Mesodermal cell (in vitro differentiated cells): ENCODE measurements around the gene NPPC.

Experiments
- H3K27ac ChIP-seq: 2 replicates; pipeline ENCODE4 v1.7.0; 2013; ENCODE audit warnings: mild to moderate bottlenecking, low read depth, low read length, moderate library complexity; ENCODE audit not compliant: severe bottlenecking
- H3K36me3 ChIP-seq: 2 replicates; pipeline ENCODE4 v1.7.1; 2013; ENCODE audit warnings: mild to moderate bottlenecking, low read length, moderate library complexity; ENCODE audit not compliant: control insufficient read depth, insufficient read depth
- H3K4me1 ChIP-seq: one replicate; pipeline ENCODE4 v1.7.1; 2013; ENCODE audit warnings: mild to moderate bottlenecking, low read length; ENCODE audit not compliant: insufficient read depth, control insufficient read depth, poor library complexity, severe bottlenecking
- H3K4me3 ChIP-seq: 2 replicates; pipeline ENCODE4 v1.7.0; 2013; ENCODE audit warnings: low read length, control low read depth, mild to moderate bottlenecking; ENCODE audit not compliant: insufficient read depth, poor library complexity, severe bottlenecking; ENCODE audit errors: extremely low read depth
- H3K9me3 ChIP-seq: 2 replicates; pipeline ENCODE4 v1.7.1; 2013; ENCODE audit warnings: mild to moderate bottlenecking, low read length, moderate library complexity; ENCODE audit not compliant: control insufficient read depth
- WGBS, 2 experiments: methylation state at CpG; one replicate each; pipeline ENCODE4 v1.1.5; 2013; ENCODE audit warnings: missing lambda C conversion rate in 2 of 2; ENCODE audit not compliant: insufficient coverage in 2 of 2; 5-methylcytosine and 5-hydroxymethylcytosine counted together

The NPPC gene

GRCh38 chr2:231928481-231928880 is 2.3 kb upstream of the NPPC start:
- WGBS, 2 experiments: 65 to 77% methylated on average over 4 of the region's 5 CpGs
- H3K27ac ChIP-seq: no peak overlapping the region
- no peaks in the 10 kb centered on the region for H3K9me3 ChIP-seq
- peaks cover 6% of the 10 kb centered on the region for H3K4me1 ChIP-seq
- no peaks in the 10 kb centered on the region for H3K36me3 ChIP-seq
- no peak overlapping the region for H3K4me3 ChIP-seq

- no peaks in the 10 kb centered on the region for H3K9me3 ChIP-seq
- H3K4me1 ChIP-seq: peaks cover 6% of the 10 kb centered on the region
- no peaks in the 10 kb centered on the region for H3K36me3 ChIP-seq
- H3K27ac ChIP-seq: no peak overlapping the region
- WGBS, 2 experiments: 69 to 72% methylated on average over 4 to 10 of the region's 10 CpGs
- no peak overlapping the region for H3K4me3 ChIP-seq
Measured at GRCh38 chr2:231927566-231927890, 1.3 kb upstream of the NPPC start.

- WGBS, 2 experiments: 20 to 21% methylated on average over 41 to 51 of the region's 51 CpGs
- Histone ChIP-seq H3K4me1 (peaks cover 6% of the 10 kb centered on the region), H3K4me3 (peak overlapping the region; percentile 32), H3K36me3 (no peaks in the 10 kb centered on the region), H3K9me3 (no peaks in the 10 kb centered on the region), H3K27ac (no peak overlapping the region)
Measured at GRCh38 chr2:231926761-231927565, 767 bp upstream of the NPPC start.

- 1% methylated on average over 80 to 87 of the region's 96 CpGs for WGBS, 2 experiments
- no peaks in the 10 kb centered on the region for H3K9me3 ChIP-seq
- H3K27ac ChIP-seq: no peak overlapping the region
- H3K4me3 ChIP-seq: peak overlapping the region; percentile 32
- H3K36me3 ChIP-seq: no peaks in the 10 kb centered on the region
- H3K4me1 ChIP-seq: peaks cover 6% of the 10 kb centered on the region
Measured at GRCh38 chr2:231925303-231926179, 655 bp downstream of the NPPC start.

GRCh38 chr2:231924889-231925275 is 1.3 kb downstream of the NPPC start:
- 59 to 66% methylated on average over 2 to 4 of the region's 8 CpGs for WGBS, 2 experiments
- no peaks in the 10 kb centered on the region for H3K9me3 ChIP-seq
- no peak overlapping the region for H3K27ac ChIP-seq
- H3K4me1 ChIP-seq: peaks cover 6% of the 10 kb centered on the region
- no peak overlapping the region for H3K4me3 ChIP-seq
- no peaks in the 10 kb centered on the region for H3K36me3 ChIP-seq

- 75 to 82% methylated on average over 15 to 20 of the region's 24 CpGs for WGBS, 2 experiments
- Histone ChIP-seq H3K4me1 (peaks cover 6% of the 10 kb centered on the region), H3K36me3 (no peaks in the 10 kb centered on the region), H3K9me3 (no peaks in the 10 kb centered on the region), H3K4me3 (no peak overlapping the region), H3K27ac (no peak overlapping the region)
Measured at GRCh38 chr2:231923951-231924888, 2.0 kb downstream of the NPPC start.

- H3K36me3 ChIP-seq: no peaks in the 10 kb centered on the region
- no peak overlapping the region for H3K27ac ChIP-seq
- 60 to 71% methylated on average over 1 to 3 of the region's 3 CpGs for WGBS, 2 experiments
- H3K4me3 ChIP-seq: no peak overlapping the region
- H3K9me3 ChIP-seq: no peaks in the 10 kb centered on the region
- H3K4me1 ChIP-seq: peaks cover 6% of the 10 kb centered on the region
Measured at GRCh38 chr2:231923010-231923344, 3.2 kb downstream of the NPPC start.

GRCh38 chr2:231922311-231923009 is 3.7 kb downstream of the NPPC start:
- 85 to 95% methylated on average over 10 to 12 of the region's 15 CpGs for WGBS, 2 experiments
- no peaks in the 10 kb centered on the region for H3K36me3 ChIP-seq
- no peaks in the 10 kb centered on the region for H3K9me3 ChIP-seq
- H3K4me3 ChIP-seq: no peak overlapping the region
- no peak overlapping the region for H3K27ac ChIP-seq
- peaks cover 6% of the 10 kb centered on the region for H3K4me1 ChIP-seq

GRCh38 chr2:231920795-231921194 is 5.4 kb downstream of the NPPC start:
- 87 to 92% methylated on average over 2 to 5 of the region's 5 CpGs for WGBS, 2 experiments
- H3K4me1 ChIP-seq: no peaks in the 10 kb centered on the region
- no peaks in the 10 kb centered on the region for H3K36me3 ChIP-seq

GRCh38 chr2:231920366-231920765 is 5.8 kb downstream of the NPPC start:
- Histone ChIP-seq H3K4me1 (no peaks in the 10 kb centered on the region), H3K4me3 (no peak overlapping the region), H3K27ac (no peak overlapping the region), H3K36me3 (no peaks in the 10 kb centered on the region), H3K9me3 (no peaks in the 10 kb centered on the region)
- WGBS, 2 experiments: 80 to 100% methylated on average over 1 to 2 of the region's 3 CpGs

More at GRCh38 chr2:231920795-231921194, 5.4 kb downstream of the NPPC start:
- no peak overlapping the region for H3K27ac ChIP-seq
- no peaks in the 10 kb centered on the region for H3K9me3 ChIP-seq
- no peak overlapping the region for H3K4me3 ChIP-seq
